Daoy (cell line): ENCODE results near the gene BRF1. TPM values are rescaled to one million over a fixed set of nuclear protein-coding genes. Genes with fewer than 3 reads are reported as not detected.
A peak's percentile ranks its signal among the peaks of the same experiment; 100 is the strongest.

Experiments
- DNase-seq: peaks from one replicate; pipeline ENCODE4 v3.0.0-alpha.2; 2015; ENCODE audit warnings: low read depth
- total RNA-seq: library from RNA; depleted of rRNA; stranded (reverse); fragments of >200 nt; shearing (Covaris generic); gene quantifications from 2 replicates; pipeline ENCODE4 v1.2.3, GENCODE V29; 2014

BRF1 gene
- total RNA-seq, 1 experiment from 2014 or later: 39.9 TPM

- no peak for DNase-seq
These were observed 128.3 kb downstream of the BRF1 start for GRCh38 chr14:105172476-105172875.

DNA sequence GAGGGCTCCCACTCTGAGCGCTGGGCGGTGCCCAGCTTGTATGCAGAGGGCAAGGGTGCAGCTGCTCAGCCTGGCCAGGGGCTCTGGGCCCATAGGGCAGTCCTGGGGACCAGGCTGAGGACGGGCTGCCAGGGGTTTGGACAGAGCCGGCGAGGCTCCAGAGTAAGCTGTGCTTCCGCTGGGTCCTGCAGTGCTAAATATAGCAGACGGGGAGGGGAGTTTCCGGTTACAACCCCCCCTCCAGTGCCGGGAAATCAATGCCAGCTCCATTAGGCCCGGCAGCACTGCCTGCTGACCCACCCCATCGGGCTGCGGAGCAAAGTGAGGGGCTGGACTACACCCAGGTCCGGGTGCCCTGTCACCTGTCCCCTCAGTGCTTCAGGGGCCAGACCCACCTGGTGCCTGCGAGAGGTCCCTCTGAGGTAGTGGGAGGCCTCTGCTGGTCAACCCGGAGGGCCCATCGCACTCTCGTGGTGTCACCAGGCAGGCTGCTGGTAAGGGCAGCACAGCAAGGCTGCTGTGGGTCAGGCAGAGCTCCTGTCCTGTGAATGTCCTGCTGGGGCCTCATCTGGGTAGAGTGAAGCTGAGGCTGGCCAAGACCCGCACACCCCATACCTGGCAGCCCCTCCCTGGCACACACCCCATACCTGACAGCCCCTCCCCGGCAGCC lies 129.7 kb downstream of the BRF1 start:
- DNase-seq: no peak

DNA sequence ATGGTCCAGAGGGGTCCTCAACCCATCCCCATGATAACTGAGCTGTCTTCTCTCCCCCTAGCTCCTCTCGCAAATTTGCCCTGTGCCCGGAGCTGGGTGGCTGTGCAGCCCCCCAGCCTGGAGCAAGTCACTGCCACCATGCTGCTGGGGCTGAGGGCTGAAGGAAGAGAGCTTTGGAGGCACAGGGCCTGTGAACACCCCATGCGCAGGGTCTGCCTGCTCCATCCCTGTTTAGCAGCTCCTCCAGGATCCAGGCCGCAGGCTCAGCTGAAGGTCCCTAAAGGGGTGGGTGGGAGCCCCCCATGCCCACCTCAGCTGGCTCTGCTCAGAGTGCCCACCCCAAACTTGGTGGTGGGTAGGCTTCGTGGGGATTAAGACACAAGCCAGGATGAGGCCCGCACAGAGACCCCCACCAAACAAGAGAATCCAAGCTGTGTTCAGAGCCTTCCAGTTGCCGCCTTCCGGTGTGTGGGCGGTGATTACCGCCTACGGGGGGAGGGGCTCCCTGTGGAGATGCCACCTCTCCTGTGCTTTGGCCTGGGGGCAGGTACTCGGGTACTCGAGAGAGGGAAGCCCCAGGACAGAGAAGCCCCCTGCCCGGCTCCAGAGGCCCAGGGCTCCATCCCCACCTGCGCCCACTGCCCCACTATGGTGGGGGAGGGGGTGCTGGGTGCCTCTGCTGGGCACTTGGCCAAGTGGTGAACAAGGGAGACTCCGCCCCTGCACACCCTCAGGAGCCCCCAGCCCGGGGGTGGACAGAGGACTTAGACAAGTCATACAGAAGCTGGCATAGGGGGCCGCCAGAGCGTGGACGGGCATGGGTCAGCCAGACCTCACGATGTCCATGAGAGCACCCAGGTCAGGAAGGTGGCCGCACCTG lies 130.8 kb downstream of the BRF1 start:
- DNase-seq: no peak

DNA sequence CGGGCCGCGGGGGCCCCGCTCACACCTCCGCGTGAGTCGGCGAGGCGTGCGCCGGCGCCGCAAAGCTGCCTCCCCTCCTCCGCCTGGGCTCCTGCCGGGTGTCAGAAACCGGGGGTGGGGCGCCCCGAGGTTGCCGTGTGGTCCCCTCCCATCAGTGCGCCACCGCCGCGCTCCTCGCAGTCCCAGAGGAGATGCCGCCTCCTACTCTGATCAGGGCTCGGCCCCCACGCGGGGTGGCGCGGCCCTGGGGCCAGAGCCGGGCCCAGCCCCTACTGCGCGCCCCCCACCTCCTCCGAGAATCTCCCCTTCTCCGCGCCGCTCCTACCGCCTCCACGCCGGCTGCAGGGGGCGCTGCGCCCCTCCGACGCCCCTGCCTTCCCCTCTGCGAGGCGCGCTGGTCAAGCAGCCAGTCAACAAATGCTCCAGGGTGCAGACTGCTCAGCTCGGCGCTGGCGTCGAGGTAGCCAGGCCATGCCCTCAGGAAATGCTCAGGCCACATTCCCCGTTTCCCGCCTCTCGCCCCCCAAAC lies 131.8 kb downstream of the BRF1 start:
- peak; percentile 71 for DNase-seq

DNA sequence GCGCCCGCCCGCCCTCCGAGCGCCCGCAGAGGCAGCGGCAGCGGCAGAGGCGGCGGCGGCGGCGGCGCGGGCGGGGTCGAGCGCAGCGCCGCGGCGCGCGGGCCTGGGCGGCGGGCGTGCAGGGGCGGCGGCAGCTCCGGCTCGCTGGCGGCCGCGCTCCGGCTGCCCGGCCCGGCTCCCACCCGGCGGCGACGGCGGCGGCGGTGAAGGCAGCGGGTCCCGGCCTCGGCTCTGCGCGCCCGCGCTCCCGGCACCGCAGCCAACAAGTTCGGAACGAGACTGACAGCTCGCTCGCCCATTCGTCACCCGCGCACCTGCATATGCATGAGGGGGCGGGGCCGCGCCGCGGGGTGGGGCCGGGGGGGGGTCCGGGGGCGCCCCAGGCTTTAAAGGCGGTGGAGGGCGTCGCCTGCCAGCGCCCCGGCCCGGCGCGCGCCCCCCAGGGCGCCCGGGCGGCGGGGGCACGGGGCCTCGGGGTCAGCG lies 132.3 kb downstream of the BRF1 start, which contains the start of gene JAG2:
Gene JAG2 (minus strand): TSS at position 281 of the 483 bp plus-strand sequence. CDS start 356 bp downstream, outside the sequence.
- DNase-seq: peak; percentile 84

DNA sequence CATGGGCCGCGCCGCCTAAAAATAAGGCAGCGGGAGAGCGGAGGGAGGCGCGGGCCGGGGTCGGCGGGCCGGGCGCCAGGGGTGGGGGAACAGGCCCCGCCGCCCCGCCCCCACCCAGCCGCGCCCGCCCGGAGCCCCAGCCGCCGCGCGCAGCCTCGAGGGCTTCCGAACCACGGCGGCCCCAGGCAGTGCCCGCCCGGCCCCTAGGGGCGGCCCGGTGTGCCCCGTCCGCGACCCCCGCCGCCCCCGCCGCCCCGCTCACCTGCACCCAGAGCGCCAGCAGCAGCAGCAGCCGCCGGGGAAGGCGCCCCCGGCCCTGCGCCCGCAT lies 132.7 kb downstream of the BRF1 start:
- no peak for DNase-seq

- DNase-seq: peak; percentile 55
These were observed 133.3 kb downstream of the BRF1 start for GRCh38 chr14:105167303-105168092.

- DNase-seq: no peak
These were observed 134.1 kb downstream of the BRF1 start for GRCh38 chr14:105166571-105167302.

DNA sequence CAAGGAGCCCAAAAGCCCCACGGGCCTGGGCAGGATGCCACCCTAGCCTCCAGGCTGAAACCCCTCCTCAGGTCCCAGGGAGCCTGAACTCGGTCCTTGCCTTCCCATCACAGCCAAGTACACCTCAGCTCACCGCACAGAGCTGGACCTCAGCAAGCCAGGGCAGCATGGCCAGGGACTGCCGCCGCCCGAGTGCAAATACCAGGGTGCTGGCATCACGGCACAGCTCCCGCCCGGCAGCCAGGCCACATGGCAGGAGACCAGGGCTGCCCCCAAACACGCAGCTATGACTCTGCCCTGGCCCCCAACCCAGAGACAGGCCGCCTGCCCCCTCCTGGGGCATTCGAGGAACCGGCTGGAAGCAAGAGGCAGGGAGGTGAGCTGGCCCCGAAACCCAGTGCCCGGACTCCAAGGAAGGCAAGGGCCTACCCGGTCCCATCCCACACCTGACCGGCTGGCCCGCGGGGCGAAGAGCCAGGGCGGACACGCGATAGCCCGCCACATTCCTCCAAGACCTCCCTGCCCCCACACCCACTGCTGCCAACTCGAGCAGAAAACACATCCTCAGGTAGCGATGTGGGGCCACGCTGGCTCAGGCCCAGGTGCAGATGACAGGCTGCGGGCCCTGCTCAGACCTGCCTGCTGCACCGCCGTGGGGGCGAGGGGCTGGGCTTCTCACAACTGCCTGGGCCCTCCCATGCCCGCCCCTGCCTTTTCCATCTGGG lies 134.9 kb downstream of the BRF1 start:
- DNase-seq: no peak

GRCh38 chr14:105165134-105165704 lies 135.6 kb downstream of the BRF1 start:
- no peak for DNase-seq

DNA sequence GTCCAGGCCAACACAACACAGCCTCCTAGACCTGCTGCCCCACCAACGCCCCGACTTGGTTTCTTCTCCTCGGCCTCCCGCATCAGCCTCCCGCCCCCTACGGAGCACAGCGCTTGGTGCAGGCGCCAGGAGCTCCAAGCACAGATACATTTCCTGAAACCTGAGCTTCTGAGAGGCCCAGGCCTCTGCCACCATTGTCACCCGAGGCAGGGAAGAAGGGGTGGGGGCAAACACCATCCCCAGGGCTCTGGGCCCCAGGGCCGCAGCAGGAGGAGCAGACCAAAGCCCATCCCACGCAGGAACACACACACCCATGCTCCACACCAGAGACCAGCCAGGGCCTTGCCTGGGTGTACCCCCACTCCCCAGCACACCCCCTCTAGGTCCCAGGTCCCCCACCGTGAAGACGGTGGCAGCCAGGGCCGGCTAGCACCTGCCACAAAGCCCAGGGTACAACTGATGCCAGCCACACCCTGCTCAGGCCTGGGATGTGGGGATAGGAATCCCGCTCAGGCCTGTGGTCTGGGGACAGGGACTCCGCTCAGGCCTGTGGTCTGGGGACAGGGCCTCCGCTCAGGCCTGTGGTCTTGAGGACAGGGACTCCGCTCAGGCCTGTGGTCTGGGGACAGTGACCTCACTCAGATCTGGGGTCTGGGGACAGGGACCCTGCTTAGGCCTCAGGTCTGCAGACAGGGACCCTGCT lies 137.6 kb downstream of the BRF1 start:
- no peak for DNase-seq

DNA sequence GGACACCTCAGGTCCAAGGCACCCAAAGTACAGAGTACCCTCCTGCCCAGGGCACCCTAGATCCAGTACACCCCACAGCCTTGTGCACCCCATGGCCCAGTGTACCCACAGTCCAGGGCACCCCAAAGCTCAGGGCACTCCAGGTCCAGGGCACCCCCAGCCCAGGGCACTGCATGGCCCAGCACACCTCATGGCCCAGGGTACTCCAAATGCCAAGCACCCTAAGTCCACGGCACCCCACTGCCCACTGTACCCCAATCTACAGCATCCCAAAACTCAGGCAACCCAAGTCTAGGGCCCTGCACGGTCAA lies 138.2 kb downstream of the BRF1 start:
- no peak for DNase-seq

GRCh38 chr14:105161964-105162668 lies 138.7 kb downstream of the BRF1 start:
- no peak for DNase-seq

DNA sequence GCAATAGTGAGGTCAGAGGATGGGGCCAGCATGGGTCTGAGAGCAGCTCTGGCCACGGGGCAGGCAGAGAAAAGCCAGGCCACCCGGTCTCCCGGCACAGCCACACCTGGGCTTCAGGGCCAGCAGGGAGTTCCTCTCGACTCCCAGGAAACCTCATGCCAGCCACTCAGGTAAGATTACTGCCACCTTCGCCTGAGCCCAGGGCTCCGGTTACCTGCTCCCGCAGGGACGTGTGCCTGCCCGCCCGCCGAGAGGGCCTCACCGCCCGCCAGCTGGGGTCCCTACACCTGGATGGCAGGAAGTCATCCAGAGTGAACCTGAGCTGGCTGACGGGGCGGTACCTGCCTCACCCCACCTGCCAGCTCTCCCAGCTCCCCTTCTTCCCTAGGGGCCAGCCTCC lies 139.5 kb downstream of the BRF1 start:
- no peak for DNase-seq

DNA sequence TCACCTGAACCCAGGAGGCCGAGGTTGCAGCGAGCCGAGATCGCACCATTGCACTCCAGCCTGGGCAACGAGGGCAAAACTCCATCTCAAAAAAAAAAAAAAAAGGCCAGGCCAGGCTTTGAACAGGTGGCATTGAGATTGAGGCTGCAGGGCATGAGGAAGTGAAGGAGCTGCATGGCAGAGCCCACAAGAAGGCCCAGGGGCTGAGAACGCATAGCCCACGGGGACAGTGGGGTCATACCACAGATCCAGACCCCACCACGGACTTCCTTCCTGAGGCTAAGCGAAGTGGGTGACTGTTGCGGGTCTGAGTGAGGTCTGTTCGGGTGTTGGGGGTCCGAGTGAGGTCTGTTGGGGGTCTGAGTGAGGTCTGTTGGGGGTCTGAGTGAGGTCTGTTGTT lies 140.0 kb downstream of the BRF1 start:
- DNase-seq: no peak

DNA sequence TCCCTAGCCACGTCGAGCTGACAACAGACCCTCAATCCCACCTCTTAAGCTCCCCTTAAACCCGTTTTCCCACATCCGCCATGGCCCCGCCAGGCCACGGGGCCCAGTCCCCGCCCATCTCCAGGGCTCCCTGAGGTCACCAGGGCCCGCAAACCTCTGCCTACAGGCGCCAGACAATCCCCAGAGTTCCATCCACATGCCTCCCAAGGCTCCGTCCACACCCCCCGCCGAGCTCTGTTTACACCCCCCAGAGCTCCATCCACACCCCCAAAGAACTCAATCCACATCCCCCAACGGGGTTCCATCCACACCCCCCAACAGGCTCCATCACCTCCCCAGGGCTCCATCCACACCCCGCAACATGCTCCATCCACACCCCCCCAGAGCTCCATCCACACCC lies 141.5 kb downstream of the BRF1 start:
- DNase-seq: no peak
